GF-D8 (cell line): ENCODE data around the gene HSPBP1.
A peak's percentile ranks its signal among the peaks of the same experiment; 100 is the strongest.
"Not testable (repeated sequence)": the region's sequence is repeated elsewhere in the genome, so short reads cannot be mapped to it uniquely, and the experiment has no call there.

ENCODE experiments used
- DNase-seq: peaks from one replicate; lab custom pipeline; 2025; lab: John Stamatoyannopoulos, UW

Gene HSPBP1

GRCh38 chr19:55279770-55280643 lies at the start of gene HSPBP1:
Gene HSPBP1 (minus strand): TSS chr19:55280110. CDS start chr19:55279608, 502 bp downstream.
- DNase-seq: peak; percentile 86

DNA sequence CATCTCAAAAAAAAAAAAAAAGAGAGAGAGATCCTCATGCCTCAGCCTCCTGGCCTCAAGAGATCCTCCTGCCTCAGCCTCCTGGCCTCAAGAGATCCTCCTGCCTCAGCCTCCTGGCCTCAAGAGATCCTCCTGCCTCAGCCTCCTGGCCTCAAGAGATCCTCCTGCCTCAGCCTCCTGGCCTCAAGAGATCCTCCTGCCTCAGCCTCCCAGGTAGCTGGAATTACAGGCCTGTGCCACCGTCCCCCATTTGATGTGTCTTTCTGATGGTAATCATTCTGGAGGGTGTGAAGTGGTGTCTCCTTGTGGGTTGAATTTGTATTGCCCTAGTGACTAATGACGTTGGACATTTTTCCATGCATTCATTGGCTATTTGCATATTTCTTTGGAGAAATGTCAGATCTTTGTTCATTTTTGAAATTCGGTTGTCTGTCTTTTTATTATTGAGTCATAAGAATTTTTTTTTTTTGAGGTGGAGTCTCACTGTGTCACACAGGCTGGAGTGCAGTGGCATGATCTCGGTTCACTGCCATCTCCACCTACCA lies 48.9 kb upstream of the HSPBP1 start:
- DNase-seq: not testable (repeated sequence)

GRCh38 chr19:55325172-55325571 lies 45.3 kb upstream of the HSPBP1 start, which contains the start of gene TMEM150B:
Gene TMEM150B (minus strand): TSS chr19:55325341. CDS start chr19:55321036, 4,305 bp downstream.
- no peak for DNase-seq

GRCh38 chr19:55324662-55325061 lies 44.8 kb upstream of the HSPBP1 start:
- DNase-seq: no peak

GRCh38 chr19:55322204-55322885 lies 42.4 kb upstream of the HSPBP1 start:
- DNase-seq: no peak

DNA sequence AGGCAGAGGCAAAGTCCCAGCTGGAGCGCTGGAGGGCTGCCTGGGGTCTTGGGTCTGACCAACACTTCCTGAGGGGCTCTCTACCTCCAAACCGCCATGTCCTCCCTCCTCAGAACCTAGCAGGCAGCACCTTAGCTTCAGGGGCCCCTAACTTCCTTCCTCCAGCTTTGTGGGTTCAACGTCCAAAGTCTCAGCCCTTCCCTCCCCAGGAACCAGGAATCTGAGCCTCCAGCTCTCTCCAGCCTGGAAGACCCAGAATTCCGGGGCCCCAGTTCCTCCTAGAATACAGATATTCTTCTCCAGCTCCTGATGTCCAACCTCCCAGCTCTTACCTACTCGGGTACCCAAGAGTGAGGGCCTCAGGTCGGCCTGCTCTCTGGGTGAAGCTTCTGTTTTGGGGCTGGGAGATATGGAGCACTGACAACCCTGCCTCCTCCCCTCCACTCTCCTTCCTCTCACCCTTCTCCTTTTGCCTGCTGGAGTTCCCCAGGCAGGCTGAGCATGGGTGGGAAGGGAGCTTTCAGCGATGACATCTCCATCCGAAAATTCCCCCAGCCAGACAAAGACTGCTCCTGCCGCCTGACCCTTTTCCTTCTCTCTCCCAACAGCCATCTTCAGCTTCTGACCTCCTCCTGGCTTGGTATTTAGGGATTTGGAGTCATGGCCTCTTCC lies 41.7 kb upstream of the HSPBP1 start:
- DNase-seq: no peak

DNA sequence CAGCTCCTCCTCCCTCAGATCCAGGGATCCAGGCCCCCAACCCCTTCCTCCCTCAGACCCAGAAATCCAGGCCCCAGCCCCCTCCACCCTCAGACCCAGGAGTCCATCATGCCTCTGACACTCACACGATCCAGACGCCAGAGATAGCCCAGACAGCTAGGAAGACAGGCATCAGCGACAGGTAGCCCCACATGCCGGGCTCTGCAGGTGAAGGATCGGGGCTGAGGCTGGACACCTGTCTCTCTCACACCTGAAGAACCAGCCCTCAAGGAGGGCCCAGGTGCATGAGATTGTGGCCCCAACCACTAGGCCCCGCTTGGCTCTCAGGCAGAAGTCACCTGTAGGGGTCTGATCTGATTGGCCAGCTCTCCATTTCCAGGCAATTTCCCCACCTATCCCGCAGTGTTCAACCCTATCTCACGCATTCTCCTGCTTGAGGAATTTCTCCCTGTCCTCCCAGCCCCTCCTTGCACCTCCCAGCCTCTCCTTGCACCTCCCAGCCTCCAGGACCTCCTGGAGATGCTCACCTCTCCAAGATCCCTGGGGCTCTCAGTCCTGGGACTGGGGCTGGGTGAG lies 41.0 kb upstream of the HSPBP1 start:
- no peak for DNase-seq

DNA sequence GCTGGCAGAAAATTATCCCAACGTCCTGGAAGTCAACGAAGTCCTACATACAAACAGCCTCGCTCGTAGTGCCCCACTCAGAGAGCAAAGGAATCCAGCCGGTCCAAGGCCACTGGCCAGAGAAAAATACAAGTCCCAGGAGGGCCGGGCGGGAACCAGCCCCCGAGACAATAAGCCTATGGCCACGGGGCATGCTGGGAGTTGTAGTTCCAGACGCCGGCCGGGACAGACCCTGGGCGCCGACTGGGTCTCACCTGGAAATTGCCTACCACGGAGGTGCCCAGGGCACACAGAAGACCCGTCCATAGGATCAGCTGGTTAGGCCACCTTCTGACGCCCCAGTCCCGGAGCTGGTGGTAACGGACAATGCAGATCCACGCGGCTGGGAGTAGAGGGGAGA lies 39.9 kb upstream of the HSPBP1 start:
- DNase-seq: no peak

DNA sequence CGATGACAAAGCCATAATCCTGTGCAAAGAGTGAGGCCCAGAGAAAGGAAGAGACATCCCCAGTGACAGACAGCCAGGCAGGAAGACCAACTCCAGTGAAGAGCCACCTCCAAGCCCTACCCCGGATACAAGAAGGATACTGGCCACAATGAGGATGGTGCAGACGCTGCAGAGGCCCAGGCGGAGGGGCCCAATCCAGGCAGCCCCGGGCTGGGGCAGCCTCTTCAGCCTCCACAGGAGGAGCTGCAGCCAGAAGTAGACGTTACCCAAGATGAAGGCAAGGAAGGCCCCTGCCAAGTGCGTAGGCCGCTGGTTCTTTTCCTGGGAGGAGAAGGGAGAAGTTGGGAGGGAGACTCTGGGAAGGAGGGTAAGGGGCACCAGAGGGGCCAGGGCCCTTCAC lies 36.7 kb upstream of the HSPBP1 start:
- DNase-seq: no peak

DNA sequence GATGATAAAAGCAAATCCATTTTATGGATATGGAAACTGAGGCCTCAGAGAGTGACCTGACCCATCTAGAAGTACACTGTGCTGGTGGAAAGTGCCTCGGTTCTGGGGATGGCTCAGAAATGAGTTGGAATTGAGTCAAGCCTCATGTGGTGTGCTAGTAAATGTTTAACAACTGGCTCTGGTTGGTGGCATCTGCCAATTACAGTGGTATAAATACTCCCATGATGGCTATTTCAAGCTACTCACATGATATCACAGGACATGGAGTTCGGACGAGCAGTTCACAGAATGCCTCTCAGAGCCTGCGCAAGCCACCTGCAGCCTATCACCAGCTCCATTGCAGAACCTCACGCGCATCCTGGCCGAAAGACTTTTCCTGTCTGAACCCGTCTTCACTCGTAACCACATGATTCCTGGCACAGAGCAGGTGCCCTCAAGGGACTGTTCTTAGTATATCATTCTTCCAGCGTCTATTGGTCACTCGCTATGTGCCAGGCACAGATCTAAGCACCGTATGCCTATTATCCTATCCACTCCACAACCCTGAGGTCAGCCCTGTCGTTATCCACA lies 36.1 kb upstream of the HSPBP1 start:
- DNase-seq: no peak

GRCh38 chr19:55314396-55314795 lies 34.5 kb upstream of the HSPBP1 start:
- no peak for DNase-seq

GRCh38 chr19:55312621-55313512 lies 33.0 kb upstream of the HSPBP1 start:
- DNase-seq: no peak

- DNase-seq: no peak
Observed at GRCh38 chr19:55311797-55312196, 31.9 kb upstream of the HSPBP1 start.

GRCh38 chr19:55311397-55311796 lies 31.5 kb upstream of the HSPBP1 start:
- no peak for DNase-seq

DNA sequence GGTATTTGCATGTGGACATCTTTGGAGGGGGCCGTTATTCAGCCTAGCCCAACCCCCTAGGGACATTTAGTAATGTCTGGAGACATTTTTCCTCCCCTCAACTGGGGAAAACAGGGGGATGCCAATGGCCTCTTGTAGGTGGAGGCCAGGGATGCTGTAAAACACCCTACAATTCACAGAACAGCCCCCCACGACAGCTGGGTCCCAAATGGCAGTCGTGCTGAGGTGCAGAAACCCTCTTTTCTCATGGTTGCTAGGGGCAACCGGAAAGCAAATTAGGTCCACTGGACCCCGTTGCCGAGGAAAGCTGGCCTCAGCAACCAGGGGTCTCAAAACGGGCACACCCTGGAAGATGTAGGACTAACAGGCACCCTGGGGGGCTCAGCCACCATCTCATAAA lies 30.6 kb upstream of the HSPBP1 start:
- DNase-seq: no peak

- DNase-seq: no peak
Observed at GRCh38 chr19:55309448-55309847, 29.5 kb upstream of the HSPBP1 start.

DNA sequence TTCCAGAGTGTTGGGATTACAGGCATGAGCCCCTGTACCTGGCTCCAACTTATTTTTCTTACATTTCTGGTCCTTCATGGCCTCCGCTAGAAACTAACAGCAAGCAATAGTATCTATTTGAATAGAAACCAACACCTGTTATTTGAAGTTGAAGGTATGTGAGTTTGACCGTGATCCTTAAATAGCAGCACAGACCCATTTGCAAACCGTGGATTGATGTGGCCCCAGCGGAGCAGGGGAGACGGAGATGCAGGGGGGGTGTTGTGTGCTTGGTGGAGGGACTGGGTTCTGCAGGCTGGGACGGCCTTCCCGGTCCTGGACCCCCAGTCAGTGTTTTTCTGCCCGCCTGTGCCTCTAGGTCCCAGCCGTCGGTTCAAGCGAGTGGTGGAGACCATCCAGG lies 28.4 kb upstream of the HSPBP1 start:
- DNase-seq: no peak

- no peak for DNase-seq
Observed at GRCh38 chr19:55306712-55307111, 26.8 kb upstream of the HSPBP1 start.

DNA sequence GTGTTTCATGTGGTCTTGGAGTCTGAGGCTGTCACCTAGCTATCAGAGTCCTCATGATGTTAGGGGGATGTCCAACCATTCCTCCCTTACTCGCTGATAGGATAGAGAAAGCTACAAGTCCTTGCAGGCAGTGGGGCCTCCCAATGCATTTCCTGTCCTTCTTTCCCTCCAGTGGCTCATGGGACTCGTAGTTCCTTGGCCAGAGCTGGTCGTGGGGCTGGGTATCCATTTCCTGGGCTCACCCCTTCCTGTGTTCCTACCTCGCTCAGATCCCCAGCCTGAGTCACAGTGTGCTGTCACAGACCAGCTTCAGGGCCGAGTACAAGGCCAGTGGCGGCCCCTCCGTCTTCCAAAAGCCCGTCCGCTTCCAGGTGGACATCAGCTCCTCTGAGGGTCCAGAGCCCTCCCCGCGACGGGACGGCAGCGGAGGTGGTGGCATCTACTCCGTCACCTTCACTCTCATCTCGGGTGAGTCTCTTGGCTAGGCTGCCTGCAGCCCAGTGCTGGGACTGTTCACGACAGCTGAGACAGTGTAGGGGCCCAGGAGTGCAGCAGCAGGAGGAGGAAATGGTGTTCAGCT lies 26.2 kb upstream of the HSPBP1 start:
- DNase-seq: no peak

- DNase-seq: no peak
Observed at GRCh38 chr19:55305491-55305890, 25.6 kb upstream of the HSPBP1 start.
